Astrocyte (in vitro differentiated cells and primary cell): ENCODE data around the gene TLR1.

Source experiments
- CTCF ChIP-seq: IDR thresholded peaks from 2 replicates; pipeline ENCODE4 v1.5.1; 2011; ENCODE audit warnings: low read depth, mild to moderate bottlenecking, inconsistent platforms, low read length, moderate library complexity; ENCODE audit not compliant: insufficient read depth
- EZH2 ChIP-seq: IDR thresholded peaks from 2 replicates; pipeline ENCODE4 v1.6.1; 2012; ENCODE audit warnings: mild to moderate bottlenecking, low read length, inconsistent platforms; ENCODE audit not compliant: insufficient read depth

DNA sequence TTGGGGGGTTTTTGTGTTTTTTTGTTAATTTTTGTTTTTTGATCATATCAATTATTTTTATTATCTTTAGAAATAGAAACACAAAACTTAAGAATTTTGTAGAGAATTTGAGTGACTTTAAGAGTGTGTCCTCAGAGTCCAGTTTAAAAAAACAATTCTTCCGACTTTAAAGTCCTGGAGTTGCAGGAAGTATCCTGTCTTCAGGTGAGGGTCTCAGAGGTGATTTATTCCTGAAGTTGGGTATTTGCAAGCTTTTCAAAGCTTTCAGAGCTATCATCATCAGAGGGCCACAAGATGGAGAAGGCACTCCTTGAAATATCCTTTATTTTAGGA lies 44.8 kb downstream of the TLR1 start:
- no peak for TF ChIP-seq CTCF
- no peak for TF ChIP-seq EZH2
